Measurements from ENCODE around the gene DENND2C. TPM values are rescaled to one million over a fixed set of nuclear protein-coding genes. Genes with fewer than 3 reads are reported as not detected.

The DENND2C gene
- total RNA-seq, 2 donors from 2014 or later: 1.2 to 1.8 TPM

GRCh38 chr1:114712977-114713376 lies 43.1 kb upstream of the DENND2C start:
- H3K27me3 ChIP-seq: no peaks in the 10 kb centered on the region
- peaks cover 56% of the 10 kb centered on the region for H3K36me3 ChIP-seq
- H3K9me3 ChIP-seq: no peaks in the 10 kb centered on the region
- peaks cover 0 to 21% of the 10 kb centered on the region in 2 donors for H3K4me1 ChIP-seq
- H3K4me3 ChIP-seq: no peak overlapping the region
- no peak for DNase-seq (ENCODE audit: low spot score)
- H3K27ac ChIP-seq: no peak overlapping the region
- no peak for TF ChIP-seq CTCF (IDR thresholded peaks at IDR 0.05)

- H3K36me3 ChIP-seq: peaks cover 68% of the 10 kb centered on the region
- H3K4me3 ChIP-seq: no peak overlapping the region
- DNase-seq (ENCODE audit: low spot score): no peak
- H3K27ac ChIP-seq: no peak overlapping the region
- H3K27me3 ChIP-seq: no peaks in the 10 kb centered on the region
- H3K9me3 ChIP-seq: no peaks in the 10 kb centered on the region
- no peak for TF ChIP-seq CTCF (IDR thresholded peaks at IDR 0.05)
- peaks cover 0 to 7% of the 10 kb centered on the region in 2 donors for H3K4me1 ChIP-seq
Measured at GRCh38 chr1:114710360-114710759, 40.5 kb upstream of the DENND2C start.

- TF ChIP-seq CTCF (IDR thresholded peaks at IDR 0.05): no peak
- no peak for DNase-seq (ENCODE audit: low spot score)
- Histone ChIP-seq H3K36me3 (peaks cover 58% of the 10 kb centered on the region), H3K9me3 (no peaks in the 10 kb centered on the region), H3K27ac (no peak overlapping the region), H3K4me3 (no peak overlapping the region), H3K27me3 (no peaks in the 10 kb centered on the region), H3K4me1 (no peaks in the 10 kb centered on the region)
Measured at GRCh38 chr1:114707604-114708003, 37.8 kb upstream of the DENND2C start.

GRCh38 chr1:114703242-114703641 lies 33.4 kb upstream of the DENND2C start:
- DNase-seq (ENCODE audit: low spot score): no peak
- H3K27me3 ChIP-seq: no peaks in the 10 kb centered on the region
- H3K27ac ChIP-seq: no peak overlapping the region
- no peaks in the 10 kb centered on the region for H3K4me1 ChIP-seq
- no peak for TF ChIP-seq CTCF (IDR thresholded peaks at IDR 0.05)
- H3K4me3 ChIP-seq: no peak overlapping the region
- peaks cover 21% of the 10 kb centered on the region for H3K36me3 ChIP-seq
- no peaks in the 10 kb centered on the region for H3K9me3 ChIP-seq

- DNase-seq (ENCODE audit: low spot score): no peak
- Histone ChIP-seq H3K9me3 (no peaks in the 10 kb centered on the region), H3K4me3 (no peak overlapping the region), H3K36me3 (peaks cover 16% of the 10 kb centered on the region), H3K4me1 (no peaks in the 10 kb centered on the region), H3K27ac (no peak overlapping the region), H3K27me3 (no peaks in the 10 kb centered on the region)
- TF ChIP-seq CTCF (IDR thresholded peaks at IDR 0.05): no peak
Measured at GRCh38 chr1:114702737-114703136, 32.9 kb upstream of the DENND2C start.

- no peak for TF ChIP-seq CTCF (IDR thresholded peaks at IDR 0.05)
- DNase-seq (ENCODE audit: low spot score): no peak
- H3K4me1 ChIP-seq: no peaks in the 10 kb centered on the region
- H3K27ac ChIP-seq: no peak overlapping the region
- no peak overlapping the region for H3K4me3 ChIP-seq
- no peaks in the 10 kb centered on the region for H3K9me3 ChIP-seq
- no peaks in the 10 kb centered on the region for H3K27me3 ChIP-seq
- peaks cover 8% of the 10 kb centered on the region for H3K36me3 ChIP-seq
Measured at GRCh38 chr1:114701931-114702330, 32.1 kb upstream of the DENND2C start.

All from right atrium auricular region (tissue), 2 donors.